PC-9 (cell line): ENCODE data around the gene CEP55.

ENCODE experiments used
- EZH2 ChIP-seq: fragments of 200-600 bp; sonication (generic); IDR thresholded peaks from 2 replicates; pipeline ENCODE4 v1.8.0; 2017; ENCODE audit warnings: antibody characterized with exemption, low read depth
- TF ChIP-seq, protein P1 (sequence below): fragments of 200-600 bp; sonication (generic); conservative IDR thresholded peaks from 2 replicates; pipeline ENCODE4 v1.6.1; 2017; ENCODE audit warnings: mixed run types, antibody characterized with exemption, mild to moderate bottlenecking, moderate library complexity

DNA sequence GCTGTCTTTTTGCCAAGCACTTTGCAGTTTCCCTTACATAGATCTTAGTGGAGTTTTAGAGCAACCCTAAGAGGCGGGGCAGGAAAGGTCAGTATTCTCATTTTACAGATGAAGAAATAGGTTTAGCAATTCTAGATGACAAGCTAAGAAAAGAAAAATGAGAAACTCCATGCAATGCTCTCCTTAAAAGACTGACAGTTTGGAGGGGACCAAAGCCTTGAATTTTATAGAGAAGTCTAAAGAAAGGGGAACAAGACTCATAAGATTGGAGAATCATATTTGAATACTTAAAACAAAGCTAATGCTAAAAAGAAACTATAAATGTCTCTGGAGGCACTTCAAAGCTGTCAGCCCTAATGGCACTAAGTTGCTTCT, 19.6 kb downstream of the CEP55 start:
- TF ChIP-seq, protein P1, sequence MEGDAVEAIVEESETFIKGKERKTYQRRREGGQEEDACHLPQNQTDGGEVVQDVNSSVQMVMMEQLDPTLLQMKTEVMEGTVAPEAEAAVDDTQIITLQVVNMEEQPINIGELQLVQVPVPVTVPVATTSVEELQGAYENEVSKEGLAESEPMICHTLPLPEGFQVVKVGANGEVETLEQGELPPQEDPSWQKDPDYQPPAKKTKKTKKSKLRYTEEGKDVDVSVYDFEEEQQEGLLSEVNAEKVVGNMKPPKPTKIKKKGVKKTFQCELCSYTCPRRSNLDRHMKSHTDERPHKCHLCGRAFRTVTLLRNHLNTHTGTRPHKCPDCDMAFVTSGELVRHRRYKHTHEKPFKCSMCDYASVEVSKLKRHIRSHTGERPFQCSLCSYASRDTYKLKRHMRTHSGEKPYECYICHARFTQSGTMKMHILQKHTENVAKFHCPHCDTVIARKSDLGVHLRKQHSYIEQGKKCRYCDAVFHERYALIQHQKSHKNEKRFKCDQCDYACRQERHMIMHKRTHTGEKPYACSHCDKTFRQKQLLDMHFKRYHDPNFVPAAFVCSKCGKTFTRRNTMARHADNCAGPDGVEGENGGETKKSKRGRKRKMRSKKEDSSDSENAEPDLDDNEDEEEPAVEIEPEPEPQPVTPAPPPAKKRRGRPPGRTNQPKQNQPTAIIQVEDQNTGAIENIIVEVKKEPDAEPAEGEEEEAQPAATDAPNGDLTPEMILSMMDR: no peak
- no peak for TF ChIP-seq EZH2
